ENCODE results near the gene AUTS2.

AUTS2 gene

GRCh38 chr7:70426249-70426880 lies 828.1 kb downstream of the AUTS2 start:
- DNase-seq (ENCODE audit: low spot score) = no peak

GRCh38 chr7:70432567-70433001 lies 834.3 kb downstream of the AUTS2 start:
- no peak for DNase-seq (ENCODE audit: low spot score)

DNA sequence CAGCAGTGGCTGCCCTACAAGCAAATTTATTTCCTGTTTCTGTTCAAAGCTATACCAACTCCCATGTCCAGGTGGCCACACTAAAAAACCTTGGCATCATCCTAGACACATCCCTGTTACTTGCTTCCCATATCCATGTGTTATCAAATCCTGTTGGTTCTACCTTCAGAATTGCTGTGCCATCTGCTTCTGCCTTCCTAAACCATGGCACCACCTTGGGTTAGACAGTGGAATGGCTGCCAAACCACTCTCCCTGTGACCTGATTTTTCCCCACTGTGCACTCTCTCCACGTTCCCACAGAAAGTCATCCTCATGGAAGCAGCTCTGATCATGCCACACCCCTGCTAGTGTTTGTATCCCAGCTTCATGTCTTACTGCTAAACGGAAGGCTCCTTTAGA lies 836.1 kb downstream of the AUTS2 start:
- no peak for DNase-seq (ENCODE audit: low spot score)

- DNase-seq (ENCODE audit: low spot score) = no peak
These were observed 836.5 kb downstream of the AUTS2 start for GRCh38 chr7:70434821-70435220.

GRCh38 chr7:70435634-70436033 lies 837.4 kb downstream of the AUTS2 start:
- DNase-seq (ENCODE audit: low spot score) = no peak

- DNase-seq (ENCODE audit: low spot score) = no peak
These were observed 838.6 kb downstream of the AUTS2 start for GRCh38 chr7:70436790-70437350.

- no peak for DNase-seq (ENCODE audit: low spot score)
These were observed 841.4 kb downstream of the AUTS2 start for GRCh38 chr7:70439651-70440050.

DNA sequence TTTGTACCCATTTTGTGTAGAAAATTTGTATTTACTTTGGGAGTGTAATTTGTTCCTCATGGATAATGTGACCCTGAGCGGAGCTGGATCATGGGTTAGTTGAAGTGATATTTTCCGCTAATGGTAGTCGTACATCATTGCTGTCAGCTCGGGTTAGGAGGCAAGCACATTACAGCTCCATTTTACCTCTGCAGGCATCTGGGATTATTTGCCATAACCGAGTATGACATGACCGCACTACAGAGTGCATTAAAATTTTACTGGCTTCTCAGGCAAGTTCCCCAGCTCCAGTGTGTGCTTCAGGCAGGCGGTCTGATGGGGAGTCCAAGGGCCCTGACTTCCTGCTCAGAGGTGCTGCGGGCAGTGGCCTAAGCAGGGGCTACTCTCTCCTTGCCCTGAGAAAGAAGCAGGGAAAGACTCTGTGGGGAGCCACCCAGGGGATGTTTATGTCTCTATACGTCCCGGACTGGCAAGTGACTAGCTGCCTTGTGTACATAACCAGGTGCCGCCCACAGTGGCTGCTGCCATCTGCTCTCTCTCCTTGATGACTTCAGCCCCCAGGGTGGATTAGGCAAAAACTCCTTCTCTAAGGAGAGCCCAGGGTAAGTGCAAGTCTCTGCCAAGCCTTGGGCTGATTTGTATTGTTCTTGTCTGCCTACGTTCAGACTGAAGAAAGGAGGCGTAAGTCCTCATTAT lies 848.3 kb downstream of the AUTS2 start:
- DNase-seq (ENCODE audit: low spot score) = no peak

DNA sequence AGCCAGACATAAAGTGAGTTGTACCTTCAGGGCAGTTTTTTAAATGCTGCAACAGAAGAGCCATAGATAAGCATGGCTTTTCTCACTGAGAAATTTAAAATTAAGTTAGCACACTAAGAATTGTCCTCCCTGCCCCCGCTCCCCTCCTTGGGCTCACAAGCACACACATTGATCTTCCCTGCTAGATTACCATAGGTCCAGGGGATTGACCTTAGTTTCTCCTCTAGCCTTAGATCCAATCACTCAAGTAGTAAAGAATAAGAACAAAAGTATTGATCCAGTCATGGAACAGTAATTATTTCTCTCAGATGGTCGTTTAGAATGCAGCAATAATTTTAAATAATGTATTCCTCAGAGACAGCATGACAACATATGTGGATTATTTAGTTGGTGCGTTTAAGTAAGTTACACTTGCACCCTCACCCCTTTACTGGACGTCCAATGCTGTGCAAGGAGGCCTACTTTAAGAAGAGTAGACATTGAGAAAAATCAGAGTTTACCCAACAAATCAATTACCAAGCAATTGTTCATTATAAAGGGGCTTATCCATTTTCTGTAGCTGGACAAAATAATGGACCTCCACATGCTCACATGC lies 850.1 kb downstream of the AUTS2 start:
- no peak for DNase-seq (ENCODE audit: low spot score)

DNA sequence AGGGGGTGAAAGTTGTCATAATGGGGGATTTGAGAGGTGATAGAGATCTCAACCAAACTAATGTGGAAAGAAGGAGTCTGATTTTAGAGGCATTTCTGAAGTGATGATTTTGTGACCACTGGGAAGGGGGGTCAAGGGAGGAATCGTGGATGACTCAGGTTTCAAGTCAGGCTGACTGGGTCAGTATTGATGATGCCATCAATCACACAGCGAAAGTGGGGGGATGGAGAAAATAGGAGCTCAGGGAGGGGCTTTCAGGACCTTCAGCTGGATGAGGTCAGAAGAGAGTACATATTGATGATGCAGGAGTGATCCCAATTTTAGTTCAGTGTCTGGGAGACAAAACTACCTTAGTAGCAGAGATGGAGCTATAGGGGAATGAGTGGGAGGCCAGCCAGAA lies 852.5 kb downstream of the AUTS2 start:
- no peak for DNase-seq (ENCODE audit: low spot score)

GRCh38 chr7:70455925-70456324 lies 857.6 kb downstream of the AUTS2 start:
- no peak for DNase-seq (ENCODE audit: low spot score)

DNA sequence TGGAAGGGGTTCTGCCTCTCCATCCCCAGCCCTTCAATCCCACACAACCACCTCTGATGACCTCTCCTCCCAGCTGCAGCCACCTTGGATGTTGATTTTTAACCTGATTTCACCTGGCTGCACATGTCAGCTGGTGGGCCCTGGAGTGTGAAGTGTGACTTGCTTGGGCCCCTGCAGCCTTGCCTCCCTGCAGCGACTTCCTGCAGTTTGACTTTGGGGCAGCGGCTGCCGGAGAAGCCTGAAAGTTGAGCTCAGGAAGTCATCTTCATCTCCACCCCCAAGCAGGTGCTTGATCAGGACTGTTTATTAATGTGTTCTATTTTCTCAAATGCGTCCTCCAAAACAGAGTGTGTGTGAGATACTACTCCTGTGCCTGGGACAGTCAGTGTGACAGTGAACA lies 858.4 kb downstream of the AUTS2 start:
- DNase-seq (ENCODE audit: low spot score) = no peak

DNA sequence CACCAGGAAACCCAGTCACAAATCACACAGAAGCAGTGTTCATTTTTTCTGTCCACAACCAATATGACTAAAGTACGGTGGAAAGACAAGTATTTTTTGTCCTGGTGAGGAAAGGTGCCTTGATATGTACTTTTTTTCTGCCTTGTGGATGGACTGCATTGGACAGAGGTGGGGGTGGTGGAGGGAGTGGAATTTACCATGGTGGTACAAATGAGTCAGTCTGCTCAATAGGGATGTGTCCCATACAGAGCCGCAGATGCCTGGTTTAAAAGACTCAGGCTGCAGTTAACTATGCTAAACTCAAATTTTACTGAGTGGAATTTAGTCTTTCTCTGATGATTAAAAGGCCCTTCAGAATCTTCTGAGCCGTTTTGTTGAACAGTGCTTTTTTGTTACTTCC lies 859.2 kb downstream of the AUTS2 start:
- no peak for DNase-seq (ENCODE audit: low spot score)

- DNase-seq (ENCODE audit: low spot score) = no peak
These were observed 859.8 kb downstream of the AUTS2 start for GRCh38 chr7:70457883-70458680.

DNA sequence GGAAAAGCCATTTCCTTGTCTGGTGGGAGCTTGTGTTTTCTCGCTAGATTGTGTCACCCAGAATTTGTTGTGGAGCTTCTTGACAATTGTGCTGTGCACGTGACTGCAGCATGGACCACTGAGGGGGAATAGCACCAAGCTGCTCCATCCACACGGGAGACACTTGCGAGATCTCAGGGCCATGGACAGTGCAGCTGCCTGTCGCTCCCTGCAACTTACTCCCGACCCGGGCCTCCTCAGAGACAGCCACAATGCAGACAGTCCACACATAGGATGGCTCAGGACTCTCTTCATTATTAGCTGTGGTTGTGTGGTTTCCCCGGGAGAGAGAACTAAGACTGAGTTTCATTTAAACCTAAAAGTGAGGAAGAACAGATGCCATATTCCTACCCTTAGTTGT lies 860.5 kb downstream of the AUTS2 start:
- no peak for DNase-seq (ENCODE audit: low spot score)

GRCh38 chr7:70459546-70459945 lies 861.3 kb downstream of the AUTS2 start:
- DNase-seq (ENCODE audit: low spot score) = no peak

- no peak for DNase-seq (ENCODE audit: low spot score)
These were observed 861.8 kb downstream of the AUTS2 start for GRCh38 chr7:70460071-70460470.

- DNase-seq (ENCODE audit: low spot score) = no peak
These were observed 862.3 kb downstream of the AUTS2 start for GRCh38 chr7:70460562-70460961.

DNA sequence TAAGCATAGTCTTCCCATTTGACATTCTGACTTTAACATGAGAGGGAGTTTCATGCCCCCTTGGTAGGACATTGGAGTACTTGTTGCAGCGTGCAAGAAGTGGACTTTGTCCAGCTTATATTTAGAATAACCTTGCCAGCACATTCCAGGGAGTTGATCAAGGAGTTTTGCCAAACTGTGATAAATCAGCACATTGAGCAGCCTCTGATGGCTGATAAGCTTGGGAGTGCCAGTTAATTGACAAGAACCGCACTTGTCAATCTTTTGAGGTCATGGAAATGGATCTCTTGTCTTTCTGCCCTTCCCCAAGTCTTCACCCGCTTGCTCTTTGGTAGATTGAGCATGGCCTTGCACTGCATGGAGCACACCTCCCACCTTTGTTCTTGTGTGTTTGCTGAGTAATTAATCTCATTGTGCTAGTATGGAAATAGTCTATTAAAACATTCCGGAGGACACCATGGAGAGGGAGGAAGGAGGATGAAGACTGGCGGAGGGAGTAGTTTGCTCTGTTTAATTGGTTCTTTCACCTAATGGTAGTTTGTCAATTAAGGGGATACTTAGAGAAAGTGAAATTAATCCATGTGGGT lies 865.2 kb downstream of the AUTS2 start:
- DNase-seq (ENCODE audit: low spot score) = no peak

DNA sequence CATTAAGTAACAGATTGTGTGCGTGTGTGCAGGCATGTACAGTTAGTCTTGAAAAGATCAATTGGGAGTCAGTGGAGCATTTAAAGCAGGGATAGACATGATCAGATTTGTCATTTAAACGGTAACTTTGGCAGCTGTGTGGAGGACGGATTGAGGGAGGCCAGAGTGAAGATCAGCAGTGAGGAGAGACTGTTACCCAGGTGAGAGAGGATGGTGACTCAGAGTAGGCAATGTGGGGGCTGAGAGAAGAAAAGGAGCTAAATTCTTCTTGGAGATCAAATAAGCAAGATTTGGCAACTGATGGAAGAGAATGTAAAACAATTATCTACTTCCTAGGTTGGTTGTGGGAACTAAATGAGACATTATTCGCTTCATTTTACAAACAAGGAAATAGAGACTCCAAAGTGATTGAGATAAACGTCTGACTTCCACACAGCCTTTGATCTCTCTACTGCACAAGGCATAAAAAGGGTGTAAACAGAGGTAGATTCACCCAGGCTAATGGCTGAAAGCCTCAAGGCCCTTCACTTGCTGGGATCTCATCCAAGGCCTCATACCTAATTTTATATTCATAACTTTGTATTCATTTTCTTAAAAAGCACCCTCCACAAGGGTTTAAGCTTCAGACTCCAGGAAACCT lies 868.6 kb downstream of the AUTS2 start:
- no peak for DNase-seq (ENCODE audit: low spot score)

DNA sequence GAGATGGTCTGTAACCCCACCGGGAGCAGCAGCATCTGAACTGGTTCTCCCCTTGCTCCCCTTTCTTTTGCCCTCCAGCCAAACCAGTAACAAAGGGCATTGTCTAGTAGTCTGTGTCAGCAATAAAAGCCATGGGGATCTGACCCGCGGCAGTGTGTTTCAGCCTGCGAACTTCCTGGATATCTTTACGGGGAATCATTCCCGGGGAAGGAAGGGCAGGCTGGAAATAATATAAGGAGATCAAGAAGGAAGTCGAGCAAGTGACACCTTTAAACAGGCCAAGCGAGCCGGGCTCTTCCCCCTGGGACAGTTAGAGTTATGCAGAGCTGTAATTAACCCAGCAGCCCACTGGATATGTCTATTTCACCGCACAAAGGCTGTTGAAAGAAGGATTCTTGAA lies 872.5 kb downstream of the AUTS2 start:
- DNase-seq (ENCODE audit: low spot score) = no peak
